BLaER1 (cell line): ENCODE data around the gene ADTRP.

ENCODE experiments used
- H3K27ac ChIP-seq: shearing (Covaris generic); formaldehyde crosslinking; 2 replicates; pipeline ENCODE4 v1.8.1; 2022
- H3K27me3 ChIP-seq: shearing (Covaris generic); formaldehyde crosslinking; 2 replicates; pipeline ENCODE4 v1.8.1; 2022
- H3K36me3 ChIP-seq: shearing (Covaris generic); formaldehyde crosslinking; 2 replicates; pipeline ENCODE4 v1.8.1; 2022
- H3K4me1 ChIP-seq: shearing (Covaris generic); formaldehyde crosslinking; 2 replicates; pipeline ENCODE4 v1.8.1; 2022
- H3K4me2 ChIP-seq: shearing (Covaris generic); formaldehyde crosslinking; 2 replicates; pipeline ENCODE4 v1.8.1; 2022
- H3K4me3 ChIP-seq: shearing (Covaris generic); formaldehyde crosslinking; 2 replicates; pipeline ENCODE4 v1.8.1; 2022
- H3K9ac ChIP-seq: shearing (Covaris generic); formaldehyde crosslinking; 2 replicates; pipeline ENCODE4 v1.8.1; 2022
- H3K9me3 ChIP-seq: shearing (Covaris generic); formaldehyde crosslinking; 2 replicates; pipeline ENCODE4 v1.8.1; 2022
- H4K20me1 ChIP-seq: shearing (Covaris generic); formaldehyde crosslinking; 2 replicates; pipeline ENCODE4 v1.8.1; 2022
- Cebpa-rat ChIP-seq: shearing (Covaris generic); IDR thresholded peaks from 2 replicates; pipeline ENCODE4 v1.8.1; 2022

ADTRP gene

GRCh38 chr6:11718463-11718862 is 60.1 kb downstream of the ADTRP start:
- TF ChIP-seq Cebpa-rat: no peak
- H4K20me1 ChIP-seq: no peaks in the 10 kb centered on the region
- no peaks in the 10 kb centered on the region for H3K4me1 ChIP-seq
- H3K4me2 ChIP-seq: no peak overlapping the region
- no peak overlapping the region for H3K9ac ChIP-seq
- H3K27ac ChIP-seq: no peak overlapping the region
- no peaks in the 10 kb centered on the region for H3K27me3 ChIP-seq
- H3K9me3 ChIP-seq: peaks cover 10% of the 10 kb centered on the region; the same call in 1 of the 2 replicates
- H3K36me3 ChIP-seq: no peaks in the 10 kb centered on the region
- H3K4me3 ChIP-seq: no peak overlapping the region

- Histone ChIP-seq H3K9ac (no peak overlapping the region), H4K20me1 (no peaks in the 10 kb centered on the region), H3K9me3 (peaks cover 10% of the 10 kb centered on the region; the same call in 1 of the 2 replicates), H3K27ac (no peak overlapping the region), H3K27me3 (no peaks in the 10 kb centered on the region), H3K4me1 (no peaks in the 10 kb centered on the region), H3K4me3 (no peak overlapping the region), H3K4me2 (no peak overlapping the region), H3K36me3 (no peaks in the 10 kb centered on the region)
- TF ChIP-seq Cebpa-rat: no peak
Measured at GRCh38 chr6:11718031-11718430, 60.6 kb downstream of the ADTRP start.

- H3K4me3 ChIP-seq: no peak overlapping the region
- H3K4me2 ChIP-seq: no peak overlapping the region
- H3K9ac ChIP-seq: no peak overlapping the region
- H3K27ac ChIP-seq: no peak overlapping the region
- no peak for TF ChIP-seq Cebpa-rat
- no peaks in the 10 kb centered on the region for H3K27me3 ChIP-seq
- H3K9me3 ChIP-seq: peaks cover 1% of the 10 kb centered on the region; the same call in 1 of the 2 replicates
- H4K20me1 ChIP-seq: no peaks in the 10 kb centered on the region
- H3K4me1 ChIP-seq: no peaks in the 10 kb centered on the region; the same call in 1 of the 2 replicates
- no peaks in the 10 kb centered on the region for H3K36me3 ChIP-seq
Measured at GRCh38 chr6:11714798-11715285, 63.8 kb downstream of the ADTRP start.

DNA sequence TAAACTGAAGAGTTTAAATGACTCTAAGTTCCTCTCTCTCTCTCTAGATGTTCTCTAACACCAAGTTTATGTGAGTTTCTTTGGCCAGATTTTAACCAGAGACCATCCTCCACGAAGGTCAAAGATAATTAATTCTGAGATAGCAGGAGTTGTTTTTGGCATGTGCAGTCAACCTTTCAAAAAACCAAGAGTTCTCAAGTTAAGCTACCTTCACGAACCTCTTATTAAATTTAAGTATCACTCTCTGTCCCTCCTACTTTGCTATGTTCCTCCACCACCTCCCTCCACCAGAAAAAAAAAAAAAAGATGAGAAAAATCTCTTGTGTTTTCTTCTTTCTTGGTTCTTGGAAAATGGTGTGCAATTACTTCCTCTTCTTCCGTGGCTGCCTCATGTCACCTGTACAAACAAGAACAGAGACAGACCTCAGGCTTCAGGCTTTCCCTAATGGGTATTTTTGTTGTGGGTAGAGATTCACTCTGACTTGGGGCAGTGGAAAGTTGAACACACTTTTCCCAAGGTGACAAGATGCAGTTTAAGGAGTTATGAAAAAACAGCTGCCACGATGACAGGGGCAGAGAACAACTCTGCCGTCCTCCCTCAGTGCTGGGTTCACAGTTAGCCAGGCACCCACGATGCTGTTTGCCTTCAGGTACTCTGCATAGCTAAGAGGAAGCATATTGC is 64.3 kb downstream of the ADTRP start:
- Histone ChIP-seq H3K4me3 (no peak overlapping the region), H3K9me3 (no peaks in the 10 kb centered on the region; the same call in 1 of the 2 replicates), H3K4me2 (no peak overlapping the region), H3K27ac (no peak overlapping the region), H3K27me3 (no peaks in the 10 kb centered on the region), H3K9ac (no peak overlapping the region), H4K20me1 (no peaks in the 10 kb centered on the region), H3K4me1 (no peaks in the 10 kb centered on the region; the same call in 1 of the 2 replicates), H3K36me3 (no peaks in the 10 kb centered on the region)
- TF ChIP-seq Cebpa-rat: no peak

- no peak for TF ChIP-seq Cebpa-rat
- H4K20me1 ChIP-seq: no peaks in the 10 kb centered on the region
- no peak overlapping the region for H3K27ac ChIP-seq
- H3K36me3 ChIP-seq: no peaks in the 10 kb centered on the region
- H3K9ac ChIP-seq: no peak overlapping the region
- H3K9me3 ChIP-seq: no peaks in the 10 kb centered on the region
- no peaks in the 10 kb centered on the region; the same call in 1 of the 2 replicates for H3K4me1 ChIP-seq
- no peak overlapping the region for H3K4me3 ChIP-seq
- H3K27me3 ChIP-seq: no peaks in the 10 kb centered on the region
- H3K4me2 ChIP-seq: no peak overlapping the region
Measured at GRCh38 chr6:11712760-11713159, 65.8 kb downstream of the ADTRP start.

DNA sequence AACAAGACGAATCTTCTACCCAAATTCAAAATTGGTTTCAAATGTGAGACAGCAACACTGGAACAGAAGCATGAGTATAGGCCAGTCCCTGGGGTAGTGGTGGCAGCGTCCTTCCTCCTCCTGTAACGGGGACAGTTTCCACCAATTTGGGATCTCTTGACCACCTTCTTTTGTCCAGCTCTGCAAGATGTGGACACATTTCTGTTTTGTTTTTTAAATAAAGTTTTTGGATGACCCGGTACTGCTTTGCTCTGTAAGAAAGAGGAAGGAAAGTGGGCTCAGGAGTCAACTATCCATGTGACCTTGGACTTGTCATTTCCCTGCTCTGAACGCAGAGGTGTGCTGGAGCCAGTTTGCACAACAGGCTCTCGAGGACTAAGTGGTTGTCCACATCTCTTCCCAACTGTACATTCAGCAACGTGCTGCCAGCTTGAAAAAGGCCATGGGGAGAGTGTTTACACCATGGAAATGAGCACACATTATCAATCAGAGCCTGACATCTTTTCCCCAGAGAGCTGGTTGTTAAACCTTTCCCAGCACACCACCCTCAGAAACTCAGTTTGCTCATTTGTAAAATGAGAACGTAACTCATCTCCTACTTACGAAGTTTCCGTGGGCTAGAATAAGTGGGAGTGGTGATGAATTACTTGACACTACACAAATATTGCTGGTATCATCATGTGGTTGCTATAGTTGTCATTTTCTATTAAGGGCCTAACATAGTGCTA is 66.5 kb downstream of the ADTRP start:
- H3K4me1 ChIP-seq: no peaks in the 10 kb centered on the region; the same call in 1 of the 2 replicates
- H3K27ac ChIP-seq: no peak overlapping the region
- no peak for TF ChIP-seq Cebpa-rat
- no peaks in the 10 kb centered on the region for H3K27me3 ChIP-seq
- no peaks in the 10 kb centered on the region for H3K36me3 ChIP-seq
- H3K9me3 ChIP-seq: no peaks in the 10 kb centered on the region
- no peaks in the 10 kb centered on the region for H4K20me1 ChIP-seq
- H3K4me3 ChIP-seq: no peak overlapping the region
- no peak overlapping the region for H3K4me2 ChIP-seq
- no peak overlapping the region for H3K9ac ChIP-seq

GRCh38 chr6:11711003-11711983 is 67.3 kb downstream of the ADTRP start:
- Histone ChIP-seq H3K4me3 (no peak overlapping the region), H3K4me2 (no peak overlapping the region), H3K9me3 (no peaks in the 10 kb centered on the region), H3K36me3 (no peaks in the 10 kb centered on the region), H3K9ac (no peak overlapping the region), H4K20me1 (no peaks in the 10 kb centered on the region), H3K4me1 (peaks cover 1% of the 10 kb centered on the region), H3K27ac (no peak overlapping the region), H3K27me3 (no peaks in the 10 kb centered on the region)
- TF ChIP-seq Cebpa-rat: no peak

- no peak for TF ChIP-seq Cebpa-rat
- Histone ChIP-seq H3K27ac (no peak overlapping the region), H4K20me1 (no peaks in the 10 kb centered on the region), H3K4me3 (no peak overlapping the region), H3K4me1 (peaks cover 5% of the 10 kb centered on the region), H3K27me3 (no peaks in the 10 kb centered on the region), H3K4me2 (no peak overlapping the region), H3K9me3 (no peaks in the 10 kb centered on the region), H3K36me3 (no peaks in the 10 kb centered on the region), H3K9ac (no peak overlapping the region)
Measured at GRCh38 chr6:11710311-11710761, 68.3 kb downstream of the ADTRP start.

GRCh38 chr6:11706171-11706570 is 72.4 kb downstream of the ADTRP start:
- H3K9ac ChIP-seq: no peak overlapping the region
- H3K4me2 ChIP-seq: peak overlapping the region; percentile 34; the same call in 1 of the 2 replicates
- TF ChIP-seq Cebpa-rat: no peak
- H4K20me1 ChIP-seq: no peaks in the 10 kb centered on the region
- peaks cover 5% of the 10 kb centered on the region for H3K4me1 ChIP-seq
- H3K9me3 ChIP-seq: no peaks in the 10 kb centered on the region
- no peaks in the 10 kb centered on the region for H3K27me3 ChIP-seq
- H3K4me3 ChIP-seq: no peak overlapping the region
- no peak overlapping the region for H3K27ac ChIP-seq
- no peaks in the 10 kb centered on the region for H3K36me3 ChIP-seq
